GM12873 (cell line): ENCODE measurements around the gene BRD1.

ENCODE experiments used
- CTCF ChIP-seq: IDR thresholded peaks from 2 replicates; pipeline ENCODE4 v1.5.1; 2012; ENCODE audit warnings: low read depth, mild to moderate bottlenecking, moderate library complexity, low read length, control low read depth; ENCODE audit not compliant: insufficient read depth; ENCODE audit errors: missing control alignments

BRD1 gene

GRCh38 chr22:49751318-49751965 lies 76.2 kb downstream of the BRD1 start:
- no peak for TF ChIP-seq CTCF

DNA sequence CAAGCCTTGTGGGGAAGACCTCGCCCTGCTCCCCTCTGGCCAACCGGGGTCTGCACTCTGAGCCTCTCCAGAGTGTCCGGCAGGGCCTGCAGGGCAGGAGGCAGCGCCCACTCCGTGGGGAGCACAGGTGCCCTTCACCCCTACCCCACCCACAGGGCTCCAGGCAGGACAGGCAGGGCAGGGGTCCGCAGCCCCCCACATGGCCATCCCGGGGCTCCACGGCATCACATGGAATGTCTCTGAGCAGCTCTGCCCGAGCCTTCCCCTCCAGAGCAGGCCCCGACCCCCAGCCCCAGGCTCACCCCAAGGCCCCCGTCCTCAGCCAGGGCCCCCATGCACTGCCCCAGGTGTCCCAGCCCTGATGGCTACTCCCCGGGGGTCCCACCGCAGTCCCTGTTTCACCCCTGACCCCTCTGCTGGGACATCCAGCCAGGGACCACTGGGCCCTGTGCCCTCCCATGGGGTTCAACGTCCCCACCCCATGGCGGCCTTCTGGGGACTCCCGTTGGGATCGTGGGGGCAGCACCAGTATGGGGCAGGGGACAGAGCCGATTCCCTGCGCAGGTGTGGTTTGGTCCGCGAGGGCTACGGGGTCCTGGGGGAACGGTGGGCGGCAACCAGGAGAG lies 77.7 kb downstream of the BRD1 start:
- no peak for TF ChIP-seq CTCF

- TF ChIP-seq CTCF: no peak
Measured at GRCh38 chr22:49749227-49749626, 78.4 kb downstream of the BRD1 start.

GRCh38 chr22:49748514-49748913 lies 79.2 kb downstream of the BRD1 start:
- no peak for TF ChIP-seq CTCF

GRCh38 chr22:49747716-49748115 lies 80.0 kb downstream of the BRD1 start:
- no peak for TF ChIP-seq CTCF

- TF ChIP-seq CTCF: no peak
Measured at GRCh38 chr22:49747130-49747529, 80.5 kb downstream of the BRD1 start.

GRCh38 chr22:49746065-49746464 lies 81.6 kb downstream of the BRD1 start:
- no peak for TF ChIP-seq CTCF

DNA sequence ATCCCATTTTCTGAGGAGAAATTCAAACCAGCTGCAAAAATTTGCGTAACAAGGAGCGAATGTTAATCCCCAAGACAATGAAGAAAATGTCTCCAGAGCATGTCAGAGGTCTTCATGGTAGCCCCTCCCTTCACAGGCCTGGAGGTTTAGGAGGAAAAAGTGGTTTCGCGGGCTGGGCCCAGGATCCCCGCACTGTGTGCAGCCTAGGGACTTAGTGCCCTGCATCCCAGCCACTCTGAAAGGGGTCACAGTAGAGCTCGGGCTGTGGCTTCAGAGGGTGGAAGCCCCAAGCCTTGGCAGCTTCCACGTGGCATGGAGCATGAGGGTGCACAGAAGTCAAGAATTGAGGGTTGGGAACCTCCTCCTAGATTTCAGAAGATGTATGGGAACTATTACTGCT lies 87.4 kb downstream of the BRD1 start:
- no peak for TF ChIP-seq CTCF
